Ovary (tissue), 9 donors: ENCODE data around the gene PIP5K1B. TPM values are rescaled to one million over a fixed set of nuclear protein-coding genes. Genes with fewer than 3 reads are reported as not detected.

Source experiments
- DNase-seq, 5 donors: peaks; one replicate each; pipeline ENCODE4 v3.0.0-alpha.2; 2019 to 2020
- H3K27ac ChIP-seq, 2 donors: fragments of 200-600 bp; one replicate each; pipeline versions ENCODE4 v1.5.1 to v1.8.0; 2019 to 2022
- H3K27me3 ChIP-seq: fragments of 200-600 bp; one replicate; pipeline ENCODE4 v1.8.0; 2022
- H3K36me3 ChIP-seq: fragments of 200-600 bp; sonication (generic); one replicate; pipeline ENCODE4 v1.5.1; 2019
- H3K4me1 ChIP-seq: one replicate; pipeline ENCODE4 v1.8.1; 2013; ENCODE audit warnings: mild to moderate bottlenecking, moderate library complexity; ENCODE audit not compliant: insufficient read depth
- H3K4me3 ChIP-seq: fragments of 200-600 bp; sonication (generic); one replicate; pipeline ENCODE4 v1.5.1; 2017
- H3K9me3 ChIP-seq, 2 donors: fragments of 200-600 bp in 1 of 2; sonication (generic) in 1 of 2; one replicate each; pipeline versions ENCODE4 v1.5.1 to v1.8.1; 2013 to 2019; ENCODE audit warnings: mild to moderate bottlenecking in 1 of 2, moderate library complexity in 1 of 2
- CTCF ChIP-seq, 3 donors: fragments of 450-650 bp in 2 of 3; fragments of 200-600 bp in 1 of 3; IDR thresholded peaks; one replicate each; pipeline versions ENCODE4 v1.5.1 to v1.8.0; 2016 to 2022; ENCODE audit warnings: antibody characterized with exemption in 3 of 3, mild to moderate bottlenecking in 1 of 3
- EP300 ChIP-seq: sonication (generic); formaldehyde crosslinking; IDR thresholded peaks from one replicate; pipeline ENCODE4 v1.6.1; 2017; ENCODE audit warnings: antibody characterized with exemption
- POLR2A ChIP-seq: fragments of 450-650 bp; IDR thresholded peaks from one replicate; pipeline ENCODE4 v1.6.1; 2017; ENCODE audit warnings: antibody characterized with exemption, mild to moderate bottlenecking, moderate library complexity
- WGBS, 3 donors: extraction: QIAGEN DNeasy Blood & Tissue Kit in 1 of 3; methylation state at CpG; one replicate each; pipeline versions ENCODE4 v1.1.5 to v1.1.7; 2013 to 2017; 5-methylcytosine and 5-hydroxymethylcytosine counted together
- intact Hi-C, 4 donors: fragments of 100-400 bp; cut with DNase I; formaldehyde crosslinking; loops; one replicate each; pipeline versions ENCODE4 v1.11.0 to v1.15.1; 2022 to 2023
- polyA plus RNA-seq, 2 donors: library from polyadenylated mRNA; stranded (reverse); fragments of 200-250 nt in 1 of 2; fragments of 350-450 nt in 1 of 2; fragmentation: Illumina TruSeq in 1 of 2; extraction: RNeasy Lipid Tissue Mini Kit (QIAGEN cat#74804) in 1 of 2; gene quantifications; one replicate each; pipeline ENCODE4 v1.2.3, GENCODE V29; 2013 to 2014
- total RNA-seq, 7 donors: library from RNA; depleted of rRNA in 2 of 7; stranded (reverse); fragments of >200 nt in 2 of 7; fragmentation: NEBNext Ultra II Directional in 3 of 7; extraction: Animal tissue kit (Norgen Biotek cat#: 25700) in 3 of 7; gene quantifications; one replicate each; pipeline versions ENCODE4 v1.1.0 to v1.2.4, GENCODE V29; 2016 to 2023
- donor health status: DM: no; HTN: no; CAD: no; lungs with moderate emphysema.
- donor health status: DM: no; HTN: no; CAD: no.
- donor health status: Bipolar disorder and iron deficiency.
- donor health status: DM: yes; HTN: yes; CAD: no.
- donor health status: DM: no; HTN: no; CAD: no.
- donor health status: DM: yes; HTN: yes; CAD: no.

PIP5K1B gene
- total and polyA plus RNA-seq, 9 donors, result 0.36 to 3.4 (median 1.0) TPM

GRCh38 chr9:68719847-68720246 lies 14.8 kb downstream of the PIP5K1B start:
- WGBS, 3 donors, result 12 to 27% (median 22%) methylated on average over 2 of the region's 2 CpGs
- Histone ChIP-seq H3K4me3 (no peak overlapping the region), H3K4me1 (no peaks in the 10 kb centered on the region), H3K36me3 (no peaks in the 10 kb centered on the region), H3K9me3 (no peaks in the 10 kb centered on the region), H3K27me3 (no peaks in the 10 kb centered on the region), H3K27ac (no peak overlapping the region)
- intact Hi-C loops, result no loop called here
- no peak for DNase-seq
- no peak for TF ChIP-seq POLR2A
- no peak for TF ChIP-seq EP300
- TF ChIP-seq CTCF (IDR thresholded peaks at IDR 0.05), result no peak

GRCh38 chr9:68720656-68721313 lies 15.7 kb downstream of the PIP5K1B start:
- TF ChIP-seq EP300, result no peak
- no peak for TF ChIP-seq POLR2A
- no peaks in the 10 kb centered on the region for H3K36me3 ChIP-seq
- WGBS, 3 donors, result 89 to 91% (median 91%) methylated on average over 7 of the region's 7 CpGs
- H3K27me3 ChIP-seq, result no peaks in the 10 kb centered on the region
- no peak for DNase-seq
- H3K9me3 ChIP-seq, result no peaks in the 10 kb centered on the region
- H3K4me1 ChIP-seq, result no peaks in the 10 kb centered on the region
- intact Hi-C loops, result no loop called here
- no peak overlapping the region for H3K27ac ChIP-seq
- H3K4me3 ChIP-seq, result no peak overlapping the region

- no peaks in the 10 kb centered on the region for H3K27me3 ChIP-seq
- no peak for TF ChIP-seq CTCF (IDR thresholded peaks at IDR 0.05)
- no peak for TF ChIP-seq EP300
- TF ChIP-seq POLR2A, result no peak
- WGBS, 3 donors, result 88 to 92% (median 92%) methylated on average over 8 of the region's 8 CpGs
- H3K27ac ChIP-seq, result no peak overlapping the region
- H3K4me1 ChIP-seq, result no peaks in the 10 kb centered on the region
- no peaks in the 10 kb centered on the region for H3K9me3 ChIP-seq
- no peak for DNase-seq
- no peak overlapping the region for H3K4me3 ChIP-seq
- intact Hi-C loops, result no loop called here
- H3K36me3 ChIP-seq, result no peaks in the 10 kb centered on the region
Measured at GRCh38 chr9:68721666-68722330, 16.8 kb downstream of the PIP5K1B start.

- Histone ChIP-seq H3K27ac (no peak overlapping the region), H3K9me3 (no peaks in the 10 kb centered on the region), H3K27me3 (no peaks in the 10 kb centered on the region), H3K4me1 (no peaks in the 10 kb centered on the region), H3K4me3 (no peak overlapping the region), H3K36me3 (no peaks in the 10 kb centered on the region)
- TF ChIP-seq POLR2A, result no peak
- TF ChIP-seq CTCF (IDR thresholded peaks at IDR 0.05), result no peak
- TF ChIP-seq EP300, result no peak
- DNase-seq, result no peak
- intact Hi-C loops, result no loop called here
- 73 to 84% (median 74%) methylated on average over 3 of the region's 3 CpGs for WGBS, 3 donors
Measured at GRCh38 chr9:68725070-68725469, 20.0 kb downstream of the PIP5K1B start.

- H3K27me3 ChIP-seq, result no peaks in the 10 kb centered on the region
- H3K27ac ChIP-seq, result no peak overlapping the region
- no peaks in the 10 kb centered on the region for H3K4me1 ChIP-seq
- intact Hi-C loops, result no loop called here
- H3K36me3 ChIP-seq, result no peaks in the 10 kb centered on the region
- TF ChIP-seq POLR2A (no peak), EP300 (no peak), CTCF (IDR thresholded peaks at IDR 0.05) (no peak)
- 82 to 92% (median 89%) methylated on average over 5 of the region's 5 CpGs for WGBS, 3 donors
- no peaks in the 10 kb centered on the region for H3K9me3 ChIP-seq
- no peak overlapping the region for H3K4me3 ChIP-seq
- DNase-seq, result no peak
Measured at GRCh38 chr9:68726489-68726888, 21.4 kb downstream of the PIP5K1B start.
